GM21390 (cell line): ENCODE data around the gene ERLEC1.
"Not testable (repeated sequence)": the region's sequence is repeated elsewhere in the genome, so short reads cannot be mapped to it uniquely, and the experiment has no call there.

Source experiments
- ATAC-seq: cut with Tn5 transposase; IDR thresholded peaks from one replicate; pipeline ENCODE4 v1.9.1; 2021; ENCODE audit not compliant: unreplicated experiment

The ERLEC1 gene

DNA sequence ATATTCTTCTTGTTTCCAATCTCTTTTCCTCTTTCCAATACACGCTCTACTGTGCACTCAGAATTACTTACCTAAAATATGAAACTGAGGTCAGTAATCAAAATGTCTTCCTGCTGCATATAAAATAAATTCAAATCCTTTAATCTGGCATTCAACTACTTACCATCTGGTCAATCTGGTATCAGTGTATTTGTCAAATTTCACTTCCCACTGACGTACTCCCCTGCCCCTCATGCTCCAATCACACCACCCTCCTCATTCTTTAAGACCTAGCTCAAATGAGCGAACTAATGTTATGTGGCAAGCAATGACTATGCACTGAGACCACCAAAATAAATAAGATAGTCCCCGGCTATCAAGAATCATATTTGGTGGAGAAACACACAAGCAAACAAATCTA is 6.8 kb upstream of the ERLEC1 start:
- no peak for ATAC-seq

DNA sequence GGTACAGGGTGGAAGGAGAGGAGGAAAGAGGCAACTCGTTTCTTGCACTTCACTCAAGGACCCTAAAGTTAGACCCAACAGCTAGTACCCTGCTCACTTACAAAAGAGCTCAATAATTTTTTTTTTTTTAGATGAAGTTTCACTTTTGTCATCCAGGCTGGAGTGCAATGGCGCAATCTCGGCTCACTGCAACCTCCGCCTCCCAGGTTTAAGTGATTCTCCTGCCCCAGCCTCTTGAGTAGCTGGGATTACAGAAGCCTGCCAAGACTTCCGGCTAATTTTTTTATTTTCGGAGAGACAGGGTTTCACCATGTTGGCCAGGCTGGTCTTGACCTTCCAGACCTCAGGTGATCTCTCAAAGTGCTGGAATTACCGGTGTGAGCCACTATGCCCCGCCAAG is 4.2 kb upstream of the ERLEC1 start:
- ATAC-seq = no peak

DNA sequence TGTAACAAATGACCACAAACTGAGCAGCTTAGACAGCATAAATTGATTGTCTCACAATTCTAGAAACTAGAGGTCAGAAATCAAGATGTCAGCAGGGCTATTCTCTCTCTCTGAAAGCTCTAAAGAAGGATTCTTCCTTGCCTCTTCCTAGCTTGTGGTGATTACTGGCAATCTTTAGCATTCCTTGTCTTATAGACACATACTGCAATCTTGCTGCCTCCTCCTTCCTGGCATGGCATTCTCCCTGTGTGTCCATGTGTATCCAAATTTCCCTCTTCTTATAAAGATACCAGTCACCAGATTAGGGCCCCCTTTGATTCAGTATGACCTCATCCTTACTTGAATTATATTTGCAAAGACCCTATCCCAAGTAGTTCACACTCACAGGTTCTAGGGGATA is 2.4 kb upstream of the ERLEC1 start:
- ATAC-seq = no peak

DNA sequence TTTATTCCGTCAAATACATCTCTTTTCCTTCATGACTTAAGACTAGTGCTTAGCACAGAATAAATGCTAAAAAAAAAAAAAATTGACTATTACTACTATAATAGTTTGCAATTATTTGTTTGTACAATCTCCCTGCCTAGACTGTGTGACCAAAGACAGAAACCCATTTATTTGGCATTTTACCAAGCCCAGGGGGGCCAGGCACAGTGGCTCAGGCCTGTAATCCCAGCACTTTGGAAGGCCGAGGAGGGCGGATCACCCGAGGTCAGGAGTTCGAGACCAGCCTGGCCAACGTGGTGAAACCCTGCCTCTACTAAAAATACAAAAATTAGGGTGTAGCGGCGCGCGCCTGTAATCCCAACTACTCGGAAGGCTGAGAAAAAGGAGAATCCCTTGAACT is 1.5 kb upstream of the ERLEC1 start:
- ATAC-seq = no peak

DNA sequence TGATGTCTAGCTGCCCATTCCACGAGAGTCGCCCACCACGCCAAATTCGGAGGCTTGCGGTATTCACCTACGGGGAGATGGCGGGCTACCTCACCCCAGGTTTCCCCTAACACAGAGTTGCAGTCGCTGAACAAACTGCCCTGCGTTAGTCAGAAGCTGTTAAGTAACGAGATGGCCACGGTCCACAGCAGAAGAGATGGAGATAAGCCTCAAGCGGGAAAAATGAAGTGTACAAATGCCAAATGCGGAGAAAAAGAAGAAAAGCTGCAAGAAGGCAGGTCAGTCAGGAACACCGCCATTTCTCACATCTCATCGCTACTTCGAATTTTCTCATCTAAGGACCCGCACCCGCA is 516 bp upstream of the ERLEC1 start:
- peak; percentile 12 for ATAC-seq

DNA sequence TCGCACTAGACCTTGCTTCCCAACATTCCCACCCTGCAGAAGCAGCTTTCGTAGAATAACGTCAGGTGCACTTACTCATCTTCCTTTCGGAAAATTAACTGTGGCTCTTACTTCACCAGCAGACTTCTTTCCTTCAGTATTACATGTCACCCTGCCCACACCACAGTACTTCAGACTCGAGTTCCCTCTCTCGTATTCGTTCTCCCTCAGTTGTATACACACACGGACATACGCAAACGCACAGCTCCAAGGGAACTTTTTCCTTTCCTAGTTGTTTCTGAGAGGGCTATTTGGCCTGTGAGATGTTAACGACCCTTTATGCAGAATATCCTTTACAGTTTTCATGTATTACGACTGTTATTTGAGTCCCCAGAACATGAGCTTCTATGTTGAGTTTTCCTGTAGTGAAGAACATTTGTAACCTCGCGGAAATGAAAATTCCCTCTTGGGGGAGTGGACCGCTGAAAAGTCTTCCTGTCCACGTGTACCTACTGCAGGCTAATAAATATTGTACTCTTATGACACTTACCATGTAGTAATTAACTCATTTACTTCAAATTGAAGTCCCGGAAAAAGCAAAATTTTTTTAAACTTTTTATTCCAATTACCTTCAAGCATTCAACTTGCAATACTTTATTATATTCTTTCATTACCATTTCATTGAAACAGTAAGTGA is 908 bp downstream of the ERLEC1 start:
- no peak for ATAC-seq

DNA sequence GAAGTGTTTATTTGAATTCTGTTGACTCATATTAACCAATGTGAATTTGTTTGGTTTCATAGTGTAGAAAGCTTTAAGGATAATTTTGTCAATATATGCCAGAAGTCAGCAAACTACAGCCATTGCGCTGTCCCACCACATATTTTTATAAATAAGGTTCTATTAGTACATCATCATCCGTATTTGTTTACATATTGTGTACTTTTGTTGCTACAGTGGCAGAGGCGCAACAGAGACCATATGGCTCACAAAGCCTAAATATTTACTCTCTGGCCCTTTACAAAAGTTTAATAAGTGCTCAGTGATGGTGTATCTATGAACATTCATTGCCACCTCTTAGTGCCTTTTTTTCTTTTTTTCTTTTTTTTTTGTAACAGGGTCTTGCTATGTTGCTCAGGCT is 6.4 kb downstream of the ERLEC1 start:
- ATAC-seq = no peak

DNA sequence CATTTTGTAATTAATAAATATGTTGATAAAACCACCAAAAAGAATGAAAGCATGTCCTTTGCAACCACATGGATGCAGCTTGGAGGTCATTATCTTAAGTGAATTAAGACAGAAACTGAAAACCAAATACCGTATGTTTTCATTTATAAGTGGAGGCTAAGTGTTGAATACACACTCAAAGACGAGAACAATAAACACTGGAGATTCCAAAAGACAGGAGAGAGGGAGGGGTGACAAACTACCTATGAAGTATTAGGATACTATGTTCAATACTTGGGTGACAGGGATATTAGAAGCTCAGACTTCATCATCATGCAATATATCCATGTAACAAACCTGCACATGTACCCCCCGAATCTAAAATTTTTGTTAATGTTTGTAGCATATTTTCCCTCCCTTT is 7.0 kb downstream of the ERLEC1 start:
- ATAC-seq = no peak

DNA sequence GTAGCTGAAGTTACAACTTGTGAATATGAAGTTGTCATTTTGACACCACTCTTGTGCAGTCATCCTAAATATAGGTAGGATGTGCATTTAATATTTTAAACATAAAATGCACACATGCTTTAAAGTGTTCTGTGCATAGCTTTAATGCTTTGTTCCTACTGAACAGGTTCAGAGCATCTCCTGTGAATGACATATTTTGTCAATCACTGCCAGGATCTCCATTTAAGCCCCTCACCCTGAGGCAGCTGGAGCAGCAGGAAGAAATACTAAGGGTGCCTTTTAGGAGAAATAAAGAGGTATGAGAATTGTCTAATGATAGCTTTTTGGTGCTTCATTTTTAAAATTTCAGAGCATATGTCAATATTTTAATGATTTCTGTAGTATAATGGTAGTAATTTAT is 14.7 kb downstream of the ERLEC1 start:
- no peak for ATAC-seq

DNA sequence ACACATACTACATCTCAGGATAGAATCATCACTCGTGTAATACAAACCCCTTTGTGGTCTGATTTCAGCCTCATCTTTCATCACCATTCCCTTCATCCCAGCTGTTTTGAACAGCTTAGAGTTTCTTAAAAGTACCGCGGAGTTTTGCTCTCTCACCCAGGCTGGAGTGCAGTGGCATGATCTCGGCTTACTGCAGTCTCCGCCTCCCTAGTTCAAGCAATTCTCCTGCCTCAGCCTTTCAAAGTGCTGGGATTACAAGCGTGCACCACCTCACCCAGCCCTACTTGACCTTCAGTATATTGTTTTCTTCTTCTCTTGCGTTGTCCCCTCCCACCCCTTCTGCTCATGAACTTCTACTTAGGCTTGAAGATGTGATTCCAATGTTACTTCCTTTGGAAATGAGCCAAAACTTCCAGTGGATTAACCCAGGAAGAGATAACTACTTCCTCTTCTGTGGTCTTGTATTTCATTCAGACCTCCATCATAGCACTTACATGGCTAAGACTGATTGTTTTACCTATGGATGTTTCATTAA is 15.8 kb downstream of the ERLEC1 start:
- no peak for ATAC-seq

DNA sequence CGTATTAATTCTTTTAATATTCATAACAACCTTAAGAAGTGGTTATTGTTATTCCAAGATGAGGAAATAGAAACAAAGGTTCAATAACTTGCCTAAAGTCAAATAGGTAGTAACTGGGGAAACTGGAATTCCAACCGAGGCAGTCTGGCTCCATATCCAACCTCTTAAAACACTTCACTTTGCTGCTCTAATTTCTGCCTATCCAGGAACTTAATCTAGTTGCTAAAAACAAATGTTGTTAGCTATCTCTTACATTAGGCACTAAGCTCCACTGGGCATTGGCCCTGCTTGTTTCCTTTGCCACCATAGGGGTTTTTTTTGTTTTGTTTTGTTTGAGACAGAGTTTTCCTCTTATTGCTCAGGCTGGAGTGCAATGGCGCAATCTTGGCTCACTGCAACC is 24.8 kb downstream of the ERLEC1 start:
- ATAC-seq = no peak

DNA sequence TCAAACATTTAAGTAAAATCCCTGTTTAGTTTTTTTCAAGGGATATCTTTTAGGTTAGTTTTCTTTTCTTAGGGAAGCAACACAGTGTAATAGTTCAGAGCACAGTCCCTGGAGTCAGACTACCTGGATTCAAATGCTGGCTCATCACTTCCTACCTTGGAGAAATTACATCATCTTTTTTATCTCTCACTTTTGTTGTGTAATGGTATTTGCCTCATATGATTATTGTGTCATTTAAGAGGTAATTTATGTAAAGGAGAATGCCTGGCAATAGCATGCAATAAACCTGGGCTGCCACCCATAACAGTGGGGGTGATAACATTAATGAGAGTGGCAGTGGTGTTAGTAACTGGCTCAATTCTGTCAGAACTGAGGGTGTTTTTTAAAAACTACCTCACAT is 26.3 kb downstream of the ERLEC1 start:
- no peak for ATAC-seq

DNA sequence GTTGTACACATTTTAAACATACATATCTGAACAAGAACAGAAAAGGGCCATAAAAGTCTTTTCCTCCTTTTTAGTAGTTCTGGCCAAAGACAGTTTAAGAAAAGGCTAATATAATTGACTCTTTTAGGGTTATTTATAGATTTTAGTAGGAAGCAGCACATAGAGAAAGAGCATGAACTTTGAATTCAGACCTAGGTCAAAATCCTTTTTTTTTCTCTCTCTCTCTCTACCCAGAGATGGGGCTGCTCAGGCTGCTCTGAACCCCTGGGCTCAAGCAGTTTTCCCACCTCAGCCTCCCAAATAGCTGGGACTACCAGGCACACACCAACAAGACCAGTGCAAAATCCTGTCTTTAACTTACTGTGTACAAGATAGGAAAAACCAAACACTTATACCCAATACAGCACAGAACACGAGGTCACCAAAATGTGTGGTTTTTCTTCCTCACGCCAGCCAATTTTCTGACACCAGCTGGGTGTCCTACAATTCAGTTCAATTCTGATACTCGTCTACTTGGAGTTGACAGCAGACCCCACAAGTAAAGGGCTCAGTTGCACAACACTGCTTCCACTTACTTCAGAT is 32.1 kb downstream of the ERLEC1 start:
- no peak for ATAC-seq

DNA sequence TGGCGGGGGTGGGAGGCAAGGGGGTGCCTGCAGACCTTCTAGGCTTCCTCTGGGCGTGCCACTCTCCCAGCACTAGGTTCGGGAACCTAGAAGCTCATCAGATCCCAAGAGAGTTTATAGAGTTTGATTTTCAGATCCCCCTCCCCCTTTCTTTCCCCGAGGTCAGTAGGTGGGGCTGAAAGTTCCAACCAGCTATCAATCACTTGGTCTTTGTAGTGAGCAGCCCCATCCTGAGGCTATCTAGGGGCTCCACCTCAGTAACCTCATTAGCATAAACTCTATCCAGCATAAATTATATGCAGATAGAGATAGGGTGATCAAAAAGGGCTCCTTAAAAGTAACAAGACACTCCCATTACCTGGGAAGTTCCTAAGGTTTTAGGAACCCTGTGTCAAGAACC is 32.8 kb downstream of the ERLEC1 start:
- no peak for ATAC-seq

DNA sequence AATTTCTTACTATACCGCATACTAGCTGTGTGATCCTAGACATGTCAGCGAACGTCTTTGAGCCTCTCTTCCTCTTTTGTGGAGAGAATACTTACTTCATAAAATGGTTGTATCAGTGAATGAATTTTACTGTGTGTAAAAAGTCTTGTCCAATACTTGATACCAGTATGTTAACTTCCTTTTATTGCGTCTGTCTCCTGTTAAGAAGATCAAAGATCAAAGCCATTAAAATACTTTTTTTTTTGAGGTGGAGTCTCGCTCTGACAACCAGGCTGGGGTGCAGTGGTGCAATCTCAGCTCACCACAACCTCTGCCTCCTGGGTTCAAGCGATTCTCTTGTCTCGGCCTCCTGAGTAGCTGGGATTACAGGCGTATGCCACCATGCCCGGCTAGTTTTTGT is 33.2 kb downstream of the ERLEC1 start:
- ATAC-seq = no peak

DNA sequence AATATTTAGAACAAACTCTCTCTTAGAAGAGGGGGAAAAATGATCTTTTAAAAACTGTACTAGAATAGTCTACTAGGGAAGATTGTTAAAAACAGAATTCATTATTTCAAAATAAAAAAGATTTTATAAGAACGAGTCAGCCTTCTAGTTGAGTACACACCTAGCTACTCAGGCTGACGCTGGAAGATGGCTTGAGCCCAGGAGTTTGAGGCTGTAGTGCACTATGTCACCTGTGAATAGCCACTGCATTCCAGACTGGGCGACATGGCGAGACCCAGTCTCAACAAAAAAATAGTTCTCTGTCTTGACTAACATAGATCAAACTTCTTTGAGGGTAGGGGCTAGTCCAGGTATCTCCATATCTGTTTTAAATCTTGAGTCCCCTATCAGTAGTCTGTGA is 33.9 kb downstream of the ERLEC1 start:
- ATAC-seq = no peak

DNA sequence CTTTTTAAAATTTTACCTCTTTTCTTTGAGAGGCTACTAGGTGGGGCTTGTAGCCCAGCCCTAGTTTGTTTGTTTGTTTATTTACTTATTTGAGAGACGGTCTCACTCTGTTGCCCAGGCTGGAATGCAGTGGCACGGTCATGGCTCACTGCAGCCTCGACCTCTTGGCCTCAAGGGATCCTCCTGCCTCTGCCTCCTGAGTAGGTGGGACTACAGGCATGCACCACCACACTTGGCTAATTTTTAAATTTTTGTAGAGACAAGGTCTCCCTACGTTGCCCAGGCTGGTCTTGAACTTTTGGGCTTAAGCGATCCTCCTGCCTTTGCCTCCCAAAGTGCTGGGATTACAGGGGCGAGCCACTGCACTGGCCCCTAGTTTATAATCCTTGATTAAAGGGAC is 35.0 kb downstream of the ERLEC1 start:
- no peak for ATAC-seq

DNA sequence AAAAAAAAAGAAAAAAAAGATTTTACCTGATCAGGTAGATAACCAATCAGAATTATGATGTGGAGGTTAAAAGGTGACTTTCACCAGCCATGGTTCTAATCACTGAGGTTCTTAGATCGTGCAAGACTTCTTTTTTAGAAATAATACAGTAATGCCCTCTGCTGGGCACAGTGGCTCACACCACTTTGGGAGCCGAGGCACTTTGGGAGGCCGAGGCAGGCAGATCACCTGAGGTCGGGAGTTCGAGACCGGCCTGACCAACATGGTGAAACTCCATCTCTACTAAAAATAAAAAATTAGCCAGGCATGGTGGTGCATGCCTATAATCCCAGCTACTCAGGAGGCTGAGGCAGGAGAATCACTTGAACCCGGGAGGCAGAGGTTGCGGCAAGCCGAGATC is 36.8 kb downstream of the ERLEC1 start:
- ATAC-seq = not testable (repeated sequence)

DNA sequence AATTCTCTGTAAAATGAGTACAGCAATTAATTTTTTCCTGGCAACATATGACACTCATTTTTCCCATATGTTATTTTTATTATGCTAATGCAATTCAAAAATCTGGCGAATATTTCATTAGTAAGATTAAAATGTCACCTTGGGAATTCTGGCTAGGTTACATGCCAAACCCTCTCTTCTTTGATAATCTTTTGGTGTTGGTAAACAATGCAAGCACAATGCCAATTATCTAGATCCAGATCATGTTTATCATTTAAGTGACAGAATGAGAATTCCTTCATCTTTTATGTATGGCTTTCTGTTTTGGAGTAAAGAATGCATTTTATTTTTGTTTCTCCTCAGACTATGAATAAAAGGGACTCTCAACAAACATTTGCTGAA is 39.2 kb downstream of the ERLEC1 start:
- no peak for ATAC-seq

DNA sequence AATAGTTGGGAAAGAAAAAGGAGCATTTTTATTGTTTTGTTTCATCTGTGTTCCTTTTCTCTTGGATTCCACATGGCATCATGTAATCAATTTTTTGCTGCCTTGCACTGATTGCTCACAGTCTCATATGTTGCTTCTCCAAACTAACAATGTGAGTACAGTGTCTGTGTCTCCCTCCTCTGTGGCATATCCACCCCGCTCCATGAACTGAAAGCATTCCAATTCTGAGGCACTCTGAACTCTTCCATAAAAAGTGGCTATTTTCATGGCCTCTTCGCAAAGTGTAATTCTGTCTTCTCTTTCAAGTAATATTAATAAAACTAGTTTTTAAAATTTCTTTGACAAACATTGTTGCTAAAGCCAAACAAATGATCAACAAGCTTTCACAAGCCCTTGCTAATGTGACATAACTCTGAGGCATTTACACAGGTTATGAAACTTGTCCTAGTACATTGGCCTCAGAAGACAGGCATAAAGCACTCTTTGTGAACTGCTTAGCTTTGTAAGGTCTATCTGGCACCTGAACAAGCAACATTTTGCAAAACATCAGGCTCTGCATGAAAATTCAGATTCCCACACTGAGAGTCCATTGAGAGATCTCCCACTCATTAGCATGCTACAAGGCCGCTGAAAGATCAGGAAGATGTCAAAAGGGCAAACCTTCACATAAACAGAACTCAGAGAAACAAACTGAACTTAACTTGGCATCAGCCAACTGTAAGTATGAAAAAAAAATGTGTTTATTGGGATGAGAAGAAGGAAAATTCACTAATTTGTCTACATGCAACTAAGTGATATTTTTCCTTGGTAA is 39.9 kb downstream of the ERLEC1 start:
- no peak for ATAC-seq

DNA sequence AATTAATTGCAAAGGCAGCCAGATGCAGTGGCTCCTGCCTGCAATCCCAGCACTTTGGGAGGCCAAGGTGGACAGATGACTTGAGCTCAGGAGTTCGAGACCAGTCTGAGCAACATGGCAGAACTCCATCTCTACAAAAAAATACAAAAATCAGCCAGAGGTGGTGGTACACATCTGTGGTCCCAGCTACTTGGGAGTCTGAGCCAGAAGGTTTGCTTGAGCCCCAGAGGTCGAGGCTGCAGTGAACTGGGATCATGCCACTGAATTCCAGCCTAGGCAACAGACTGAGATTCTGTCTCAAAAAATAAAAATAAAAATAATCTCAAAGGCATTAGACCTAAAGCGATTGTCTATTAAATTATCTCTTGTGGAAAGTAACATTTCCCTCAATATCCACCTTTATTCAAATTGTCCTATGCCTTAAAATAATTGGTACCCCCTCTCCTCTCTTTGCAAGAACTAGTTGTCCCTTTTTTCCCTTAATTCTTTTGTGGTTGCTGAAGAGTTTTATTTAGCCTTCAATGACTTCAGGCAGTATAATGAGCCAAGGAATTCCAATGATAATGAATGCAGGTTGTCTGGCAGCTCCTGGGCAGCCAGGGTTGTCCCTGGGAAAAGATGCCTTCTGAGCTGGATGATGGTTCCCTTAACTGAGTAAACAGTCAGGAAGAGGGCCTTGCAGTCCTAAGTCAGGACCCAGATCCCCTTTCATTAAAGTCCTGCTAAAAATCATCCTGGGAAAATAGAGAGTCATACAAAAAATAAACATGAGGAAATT is 40.7 kb downstream of the ERLEC1 start:
- no peak for ATAC-seq

DNA sequence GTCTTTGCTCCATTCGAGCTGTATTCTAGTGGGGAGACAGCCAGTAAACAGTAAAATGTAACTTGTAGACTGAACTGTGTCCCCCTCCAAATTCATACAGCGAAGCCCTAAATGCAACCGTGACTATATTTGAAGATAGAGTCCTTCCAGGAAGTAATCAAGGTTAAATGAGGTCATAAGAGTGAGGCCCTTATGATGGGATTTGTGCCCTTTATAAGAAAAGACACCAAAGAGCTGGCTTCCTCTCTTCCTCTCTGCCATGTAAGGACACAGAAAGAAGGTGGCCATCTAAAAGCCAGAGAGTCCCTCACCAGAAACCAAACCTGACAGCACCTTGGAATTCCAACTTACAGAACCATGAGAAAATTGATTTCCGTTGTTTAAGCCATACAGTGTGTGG is 41.5 kb downstream of the ERLEC1 start:
- no peak for ATAC-seq
